GM10266 (cell line): ENCODE data around the gene PCDH1.

Source experiments
- DNase-seq: peaks from one replicate; pipeline ENCODE4 v3.0.0; 2012; ENCODE audit errors: extremely low spot score
- CTCF ChIP-seq: IDR thresholded peaks from 2 replicates; pipeline ENCODE4 v1.5.1; 2012; ENCODE audit warnings: mild to moderate bottlenecking, low read depth; ENCODE audit not compliant: control insufficient read depth, insufficient read depth; ENCODE audit errors: missing control alignments

Gene PCDH1

GRCh38 chr5:141880961-141881801, 3.0 kb upstream of the PCDH1 start:
- DNase-seq, result no peak
- no peak for TF ChIP-seq CTCF

GRCh38 chr5:141879941-141880738, 1.9 kb upstream of the PCDH1 start:
- no peak for TF ChIP-seq CTCF

GRCh38 chr5:141879426-141879759, 1.2 kb upstream of the PCDH1 start:
- no peak for DNase-seq
- no peak for TF ChIP-seq CTCF

More at GRCh38 chr5:141879941-141880738, 1.9 kb upstream of the PCDH1 start:
- no peak for DNase-seq

- DNase-seq, result peak; percentile 88
- TF ChIP-seq CTCF, result peak; percentile 98
Measured at GRCh38 chr5:141878711-141879425, 658 bp upstream of the PCDH1 start.

- no peak for TF ChIP-seq CTCF
- no peak for DNase-seq
Measured at GRCh38 chr5:141877356-141878185, 639 bp downstream of the PCDH1 start.

GRCh38 chr5:141876628-141877355, 1.4 kb downstream of the PCDH1 start:
- no peak for DNase-seq
- no peak for TF ChIP-seq CTCF
